Choroid plexus epithelial cell (primary cell): ENCODE measurements around the gene ADCY7.

Experiments
- DNase-seq: peaks from one replicate; pipeline ENCODE4 v3.0.0-alpha.2; 2010; ENCODE audit warnings: low read depth
- H3K4me3 ChIP-seq: 2 replicates; pipeline ENCODE4 v1.5.1; 2011; ENCODE audit warnings: low read depth, mild to moderate bottlenecking, control low read depth, low read length, moderate library complexity
- TF ChIP-seq, protein P1 (sequence below): conservative IDR thresholded peaks from 2 replicates; pipeline ENCODE4 v1.5.1; 2011; ENCODE audit warnings: low read depth, mild to moderate bottlenecking, control low read depth, inconsistent platforms, low read length, moderate library complexity

Gene ADCY7

DNA sequence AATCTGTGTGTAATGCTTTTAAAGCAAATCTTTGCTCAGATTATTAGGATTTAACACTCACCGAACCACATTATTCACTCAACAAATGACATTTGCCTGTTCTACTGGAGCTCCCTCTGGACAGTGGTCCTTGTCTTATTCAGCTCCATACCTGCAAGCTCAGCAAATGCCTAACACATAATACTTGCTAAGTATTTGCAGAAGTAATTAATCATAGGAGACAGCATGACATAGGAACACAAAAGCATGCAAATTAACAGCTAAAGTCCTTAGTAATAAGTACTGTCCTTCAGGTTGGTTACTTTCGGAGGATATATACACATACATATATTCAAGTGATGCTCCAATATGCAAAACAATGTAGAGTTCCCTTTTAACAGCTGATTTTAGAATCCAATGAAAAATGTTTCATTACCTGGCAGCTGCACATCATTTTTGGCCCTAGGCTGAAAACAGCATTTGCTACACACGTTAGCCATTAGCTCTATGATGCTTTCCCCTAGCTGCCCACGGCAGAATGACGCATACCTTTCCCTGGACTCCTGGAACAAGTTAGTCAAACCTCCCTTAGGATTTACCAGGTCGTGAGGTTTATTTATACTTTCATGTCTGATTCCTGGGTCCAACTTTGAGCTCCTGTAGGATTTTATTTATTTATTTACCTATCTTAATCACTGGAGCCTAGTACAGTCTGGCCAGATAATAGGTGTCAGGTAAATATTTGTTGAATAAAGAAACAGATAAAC is 93.9 kb downstream of the ADCY7 start:
- H3K4me3 ChIP-seq = no peak overlapping the region
- DNase-seq = peak; percentile 28
- TF ChIP-seq, protein P1, sequence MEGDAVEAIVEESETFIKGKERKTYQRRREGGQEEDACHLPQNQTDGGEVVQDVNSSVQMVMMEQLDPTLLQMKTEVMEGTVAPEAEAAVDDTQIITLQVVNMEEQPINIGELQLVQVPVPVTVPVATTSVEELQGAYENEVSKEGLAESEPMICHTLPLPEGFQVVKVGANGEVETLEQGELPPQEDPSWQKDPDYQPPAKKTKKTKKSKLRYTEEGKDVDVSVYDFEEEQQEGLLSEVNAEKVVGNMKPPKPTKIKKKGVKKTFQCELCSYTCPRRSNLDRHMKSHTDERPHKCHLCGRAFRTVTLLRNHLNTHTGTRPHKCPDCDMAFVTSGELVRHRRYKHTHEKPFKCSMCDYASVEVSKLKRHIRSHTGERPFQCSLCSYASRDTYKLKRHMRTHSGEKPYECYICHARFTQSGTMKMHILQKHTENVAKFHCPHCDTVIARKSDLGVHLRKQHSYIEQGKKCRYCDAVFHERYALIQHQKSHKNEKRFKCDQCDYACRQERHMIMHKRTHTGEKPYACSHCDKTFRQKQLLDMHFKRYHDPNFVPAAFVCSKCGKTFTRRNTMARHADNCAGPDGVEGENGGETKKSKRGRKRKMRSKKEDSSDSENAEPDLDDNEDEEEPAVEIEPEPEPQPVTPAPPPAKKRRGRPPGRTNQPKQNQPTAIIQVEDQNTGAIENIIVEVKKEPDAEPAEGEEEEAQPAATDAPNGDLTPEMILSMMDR = no peak

GRCh38 chr16:50360779-50361178 is 94.4 kb downstream of the ADCY7 start:
- DNase-seq = no peak
- TF ChIP-seq, protein P1 = no peak
- H3K4me3 ChIP-seq = no peak overlapping the region

DNA sequence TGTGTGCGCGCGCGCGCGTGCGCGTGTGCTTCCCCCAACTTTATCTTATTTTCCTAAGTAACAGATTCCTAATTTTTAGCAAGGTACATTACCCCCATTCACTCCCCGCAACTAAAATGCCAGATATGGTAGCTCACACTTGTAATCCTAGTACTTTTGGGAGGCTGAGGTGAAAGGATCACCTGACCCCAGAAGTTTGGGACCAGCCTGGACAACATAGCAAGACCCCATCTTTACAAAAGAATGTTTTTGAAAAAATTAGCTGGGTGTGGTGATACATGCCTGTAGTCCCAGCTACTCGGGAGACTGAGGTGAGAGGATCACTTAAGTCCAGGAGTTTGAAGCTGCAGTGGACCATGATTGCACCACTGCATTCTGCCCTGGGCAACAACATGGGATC is 97.3 kb downstream of the ADCY7 start:
- TF ChIP-seq, protein P1 = no peak
- DNase-seq = no peak

GRCh38 chr16:50365791-50366575 is 99.6 kb downstream of the ADCY7 start:
- TF ChIP-seq, protein P1 = no peak
- no peak for DNase-seq
- H3K4me3 ChIP-seq = no peak overlapping the region

More for the DNA sequence above, 97.3 kb downstream of the ADCY7 start:
- H3K4me3 ChIP-seq = no peak overlapping the region
